ENCODE data around the gene CDK10.

The CDK10 gene

DNA sequence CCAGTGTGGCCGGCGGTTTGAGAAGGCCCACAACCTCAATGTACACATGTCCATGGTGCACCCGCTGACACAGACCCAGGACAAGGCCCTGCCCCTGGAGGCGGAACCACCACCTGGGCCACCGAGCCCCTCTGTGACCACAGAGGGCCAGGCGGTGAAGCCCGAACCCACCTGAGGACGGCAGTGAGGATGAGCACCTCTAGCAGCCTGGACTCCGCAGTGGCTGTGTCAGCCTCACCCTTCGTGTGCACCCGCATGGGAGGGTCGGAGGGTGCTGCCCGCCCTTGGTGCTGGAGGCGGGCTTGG lies 51.5 kb downstream of the CDK10 start:
- no peak overlapping the region for H3K4me3 ChIP-seq (ENCODE audit: low read length)
- no peak for TF ChIP-seq ZNF274 (IDR thresholded peaks at IDR 0.05; ENCODE audit: low read depth, low read length)

GRCh38 chr16:89738538-89739317 lies 52.2 kb downstream of the CDK10 start:
- no peak overlapping the region for H3K4me3 ChIP-seq (ENCODE audit: low read length)
- TF ChIP-seq ZNF274 (IDR thresholded peaks at IDR 0.05; ENCODE audit: low read depth, low read length), result no peak

- no peak for TF ChIP-seq ZNF274 (IDR thresholded peaks at IDR 0.05; ENCODE audit: low read depth, low read length)
- H3K4me3 ChIP-seq (ENCODE audit: low read length), result no peak overlapping the region
These were observed 52.9 kb downstream of the CDK10 start for GRCh38 chr16:89739383-89739782.

GRCh38 chr16:89741342-89742014 lies 55.0 kb downstream of the CDK10 start:
- no peak overlapping the region for H3K4me3 ChIP-seq (ENCODE audit: low read length)
- TF ChIP-seq ZNF274 (IDR thresholded peaks at IDR 0.05; ENCODE audit: low read depth, low read length), result no peak

DNA sequence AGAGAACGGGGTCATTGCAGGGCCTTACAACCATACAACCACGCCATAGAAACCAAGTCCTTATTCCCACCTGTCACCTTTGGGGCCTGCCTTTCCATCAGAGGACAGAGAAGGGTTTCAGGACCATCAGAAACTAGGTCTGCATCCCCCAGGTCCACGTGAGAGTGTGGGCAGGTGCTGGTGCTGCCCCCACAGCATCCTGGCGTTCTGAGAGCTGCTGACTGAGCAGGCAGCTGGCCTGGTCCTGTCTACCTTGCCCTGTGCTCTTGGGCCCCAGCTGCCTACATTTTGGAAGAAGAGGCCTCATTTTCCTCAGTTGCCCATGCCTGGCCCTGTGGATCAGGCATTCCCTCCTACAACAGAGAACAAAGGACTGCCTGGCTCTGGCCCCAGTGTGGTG lies 56.5 kb downstream of the CDK10 start:
- TF ChIP-seq ZNF274 (IDR thresholded peaks at IDR 0.05; ENCODE audit: low read depth, low read length), result no peak
- no peak overlapping the region for H3K4me3 ChIP-seq (ENCODE audit: low read length)

DNA sequence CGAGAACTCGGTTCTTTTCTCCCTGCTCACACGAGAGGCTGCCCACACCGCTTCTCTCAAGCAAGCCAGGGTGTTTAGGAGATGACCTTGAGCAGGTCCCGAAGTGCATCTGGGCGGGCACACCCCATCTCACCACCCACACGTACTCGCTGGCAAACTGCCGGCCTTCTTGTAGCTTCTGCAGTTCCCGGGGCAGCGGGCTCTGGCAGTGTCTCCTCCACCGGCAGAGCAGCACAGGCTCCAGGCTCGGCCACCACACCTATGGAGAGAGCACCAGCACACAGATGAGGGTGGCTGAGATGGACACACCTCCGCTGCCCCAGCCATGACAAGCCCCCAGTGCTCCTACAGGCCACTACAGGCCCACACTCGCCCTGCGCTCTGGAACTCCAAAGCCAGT lies 58.3 kb downstream of the CDK10 start:
- no peak overlapping the region for H3K4me3 ChIP-seq (ENCODE audit: low read length)
- TF ChIP-seq ZNF274 (IDR thresholded peaks at IDR 0.05; ENCODE audit: low read depth, low read length), result no peak

Measured in GM08714 (cell line).